D721Med (cell line): ENCODE measurements around the gene LSM12.
"Not testable (repeated sequence)": the region's sequence is repeated elsewhere in the genome, so short reads cannot be mapped to it uniquely, and the experiment has no call there.

Source experiments
- DNase-seq: peaks from one replicate; pipeline ENCODE4 v3.0.0; 2011; ENCODE audit warnings: low spot score; ENCODE audit not compliant: insufficient read length
- FAIRE-seq: peaks from 2 replicates; lab custom pipeline; 2011; peaks lifted over from hg19 to GRCh38; lab: Jason Lieb, UNC
- TF ChIP-seq, protein P1 (sequence below): IDR thresholded peaks from 2 replicates; pipeline ENCODE4 v1.5.1; 2012; ENCODE audit warnings: mild to moderate bottlenecking, control low read depth; ENCODE audit not compliant: insufficient read depth; ENCODE audit errors: missing control alignments

Gene LSM12

DNA sequence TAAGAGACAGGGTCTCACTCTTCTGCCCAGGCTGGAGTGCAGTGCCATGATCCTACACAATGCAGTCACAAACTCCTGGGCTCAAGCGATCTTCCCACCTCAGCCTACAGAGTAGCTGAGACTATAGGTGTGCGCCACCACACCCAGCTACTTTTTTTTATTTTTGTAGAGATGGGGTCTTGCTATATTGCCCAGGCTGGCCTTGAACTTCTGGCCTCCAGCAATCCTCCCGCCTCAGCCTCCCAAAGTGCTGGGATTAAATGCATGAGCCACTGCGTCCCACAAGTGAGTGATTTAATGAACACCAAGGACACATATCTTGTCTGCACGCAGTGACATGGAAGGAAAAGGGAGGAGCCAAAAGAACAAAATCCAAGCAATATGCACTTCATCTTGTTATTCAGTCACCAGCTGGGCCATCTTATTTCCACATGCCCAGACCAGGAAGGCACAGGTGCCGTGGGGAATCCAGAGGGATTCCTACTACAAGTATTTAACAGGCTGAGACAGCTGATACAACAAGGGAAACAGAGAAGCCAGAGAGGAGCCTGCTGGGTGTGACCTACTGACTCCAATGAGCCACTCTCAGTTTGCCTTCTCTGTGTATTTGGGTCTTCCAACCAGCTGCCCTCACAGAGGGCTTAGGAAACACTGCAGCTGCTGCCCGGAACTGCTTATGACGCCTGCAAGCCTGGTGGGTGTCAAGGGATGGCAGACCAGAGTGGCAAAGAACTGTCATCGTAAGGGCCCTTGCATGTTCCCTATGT, 17.0 kb downstream of the LSM12 start:
- DNase-seq (no peak), FAIRE-seq (no peak)
- TF ChIP-seq, protein P1, sequence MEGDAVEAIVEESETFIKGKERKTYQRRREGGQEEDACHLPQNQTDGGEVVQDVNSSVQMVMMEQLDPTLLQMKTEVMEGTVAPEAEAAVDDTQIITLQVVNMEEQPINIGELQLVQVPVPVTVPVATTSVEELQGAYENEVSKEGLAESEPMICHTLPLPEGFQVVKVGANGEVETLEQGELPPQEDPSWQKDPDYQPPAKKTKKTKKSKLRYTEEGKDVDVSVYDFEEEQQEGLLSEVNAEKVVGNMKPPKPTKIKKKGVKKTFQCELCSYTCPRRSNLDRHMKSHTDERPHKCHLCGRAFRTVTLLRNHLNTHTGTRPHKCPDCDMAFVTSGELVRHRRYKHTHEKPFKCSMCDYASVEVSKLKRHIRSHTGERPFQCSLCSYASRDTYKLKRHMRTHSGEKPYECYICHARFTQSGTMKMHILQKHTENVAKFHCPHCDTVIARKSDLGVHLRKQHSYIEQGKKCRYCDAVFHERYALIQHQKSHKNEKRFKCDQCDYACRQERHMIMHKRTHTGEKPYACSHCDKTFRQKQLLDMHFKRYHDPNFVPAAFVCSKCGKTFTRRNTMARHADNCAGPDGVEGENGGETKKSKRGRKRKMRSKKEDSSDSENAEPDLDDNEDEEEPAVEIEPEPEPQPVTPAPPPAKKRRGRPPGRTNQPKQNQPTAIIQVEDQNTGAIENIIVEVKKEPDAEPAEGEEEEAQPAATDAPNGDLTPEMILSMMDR = no peak

DNA sequence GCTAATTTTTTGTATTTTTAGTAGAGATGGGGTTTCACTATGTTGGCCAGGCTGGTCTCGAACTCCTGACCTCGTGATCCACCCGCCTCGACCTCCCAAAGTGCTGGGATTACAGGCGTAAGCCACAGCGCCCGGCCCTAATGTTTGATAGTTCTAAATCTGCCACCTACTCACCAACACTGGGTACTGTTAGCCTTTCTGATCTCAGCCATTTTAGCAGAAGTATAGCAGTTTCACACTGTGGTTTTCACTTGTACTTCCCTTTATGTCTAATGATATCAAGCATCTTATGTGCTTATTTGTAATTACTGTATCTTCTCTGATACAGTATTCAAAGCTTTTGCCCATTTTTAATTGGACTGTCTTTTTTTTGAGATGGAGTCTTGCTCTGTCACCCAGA, 19.6 kb downstream of the LSM12 start:
- not testable (repeated sequence) for FAIRE-seq, DNase-seq

DNA sequence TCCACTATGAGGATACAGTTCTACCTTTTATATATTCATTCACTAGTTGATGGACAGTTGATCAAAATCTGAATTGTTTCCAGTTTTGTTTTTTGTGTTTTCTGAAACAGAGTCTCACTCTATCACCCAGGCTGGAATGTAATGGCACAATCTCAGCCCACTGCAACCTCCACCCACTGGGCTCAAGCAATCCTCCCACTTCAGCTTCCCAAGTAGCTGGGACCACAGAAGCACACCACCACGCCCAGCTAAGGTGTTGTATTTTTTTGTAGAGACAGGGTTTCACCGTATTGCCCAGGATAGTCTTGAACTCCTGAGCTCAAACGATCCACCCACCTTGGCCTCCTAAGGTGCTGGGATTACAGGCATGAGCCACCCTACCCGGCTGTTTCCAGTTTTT, 21.0 kb downstream of the LSM12 start:
- TF ChIP-seq, protein P1 = no peak
- DNase-seq (no peak), FAIRE-seq (no peak)

- FAIRE-seq = no peak
- DNase-seq = no peak
- TF ChIP-seq, protein P1 = no peak
These were observed 22.4 kb downstream of the LSM12 start for GRCh38 chr17:44044071-44044470.

GRCh38 chr17:44043272-44043696, 23.2 kb downstream of the LSM12 start:
- DNase-seq (no peak), FAIRE-seq (no peak)
- TF ChIP-seq, protein P1 = no peak

- FAIRE-seq (no peak), DNase-seq (no peak)
- TF ChIP-seq, protein P1 = no peak
These were observed 26.4 kb downstream of the LSM12 start for GRCh38 chr17:44039829-44040635.

DNA sequence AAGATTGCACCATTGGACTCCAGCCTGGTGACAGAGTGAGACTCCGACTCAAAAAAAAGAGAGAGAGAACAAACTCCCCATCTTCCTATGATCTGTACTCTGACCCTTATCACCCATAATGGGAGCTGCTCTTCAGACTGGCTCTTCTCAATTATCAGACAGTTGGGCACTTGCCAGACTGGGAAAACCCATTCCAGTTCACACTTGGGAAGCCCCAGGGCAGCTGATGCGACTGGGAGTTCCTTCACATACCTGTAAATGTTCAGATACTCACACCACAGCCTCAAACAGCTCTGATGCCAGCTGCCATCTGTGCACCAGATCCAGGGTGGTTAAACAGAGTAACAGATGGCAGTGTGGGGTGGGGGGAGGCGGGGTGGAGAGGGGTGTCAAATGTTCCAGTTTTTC, 27.9 kb downstream of the LSM12 start:
- DNase-seq (no peak), FAIRE-seq (no peak)
- TF ChIP-seq, protein P1 = no peak
